GM23338 (cell line): ENCODE results near the gene CD226.

Experiments
- CTCF ChIP-seq, 2 experiments: fragments of 200-600 bp in 1 of 2; sonication (generic) in 1 of 2; conservative IDR thresholded peaks; 2 replicates each; pipeline versions ENCODE4 v1.5.1 to v1.6.1; 2016 to 2017; ENCODE audit warnings: antibody characterized with exemption in 2 of 2, low read depth in 2 of 2, mild to moderate bottlenecking in 2 of 2, moderate library complexity in 1 of 2
- POLR2AphosphoS5 ChIP-seq: IDR thresholded peaks from 2 replicates; pipeline ENCODE4 v1.6.1; 2016; ENCODE audit warnings: antibody characterized with exemption, low read depth

DNA sequence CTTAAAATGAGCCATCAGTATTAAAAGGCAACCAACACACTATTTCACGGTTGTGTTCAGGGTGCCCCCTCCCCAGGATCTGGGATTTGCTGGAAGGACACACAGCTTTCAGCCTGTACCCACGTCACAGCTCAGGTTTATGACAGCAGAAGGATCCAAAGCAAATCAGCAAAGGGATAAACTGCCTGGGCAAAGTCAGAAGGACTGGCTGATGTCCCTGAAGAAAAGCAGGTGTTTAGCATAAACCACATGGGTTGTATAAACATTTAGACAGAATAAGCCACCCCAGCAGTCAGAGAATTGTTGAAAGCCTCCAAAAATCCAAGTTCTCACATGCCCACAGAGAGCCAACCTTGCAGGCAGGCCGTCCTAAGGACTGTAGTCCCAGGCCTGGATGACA, 63.9 kb downstream of the CD226 start:
- no peak for TF ChIP-seq POLR2AphosphoS5
- TF ChIP-seq CTCF (conservative IDR thresholded peaks at IDR 0.05; ENCODE audit: low read depth in 2 of 2) = no peak
